Kidney epithelial cell (primary cell): ENCODE measurements around the gene TPO. TPM values are rescaled to one million over a fixed set of nuclear protein-coding genes. Genes with fewer than 3 reads are reported as not detected.
"Not testable (repeated sequence)": the region's sequence is repeated elsewhere in the genome, so short reads cannot be mapped to it uniquely, and the experiment has no call there.

Experiments
- DNase-seq: peaks from one replicate; pipeline ENCODE4 v3.0.0-alpha.2; 2010; ENCODE audit warnings: low read depth
- H3K27me3 ChIP-seq: 2 replicates; pipeline ENCODE4 v1.6.0; 2011; ENCODE audit warnings: low read length; ENCODE audit not compliant: control insufficient read depth, insufficient read depth
- H3K36me3 ChIP-seq: 2 replicates; pipeline ENCODE4 v1.5.1; 2011; ENCODE audit warnings: low read length; ENCODE audit not compliant: control insufficient read depth, insufficient read depth
- H3K4me3 ChIP-seq: 2 replicates; pipeline ENCODE4 v1.5.1; 2011; ENCODE audit warnings: low read depth, mild to moderate bottlenecking, control low read depth, low read length
- total RNA-seq: library from RNA; depleted of rRNA; stranded (reverse); fragments of >200 nt; gene quantifications from 2 replicates; pipeline ENCODE4 v1.2.3, GENCODE V29; 2015
- TF ChIP-seq, protein P1 (sequence below): IDR thresholded peaks from 2 replicates; pipeline ENCODE4 v1.5.1; 2011; ENCODE audit warnings: mild to moderate bottlenecking, moderate library complexity, low read length, control low read depth, inconsistent platforms; ENCODE audit not compliant: insufficient read depth, poor library complexity, severe bottlenecking

TPO gene
- total RNA-seq, 1 donor from 2014 or later, result not detected

DNA sequence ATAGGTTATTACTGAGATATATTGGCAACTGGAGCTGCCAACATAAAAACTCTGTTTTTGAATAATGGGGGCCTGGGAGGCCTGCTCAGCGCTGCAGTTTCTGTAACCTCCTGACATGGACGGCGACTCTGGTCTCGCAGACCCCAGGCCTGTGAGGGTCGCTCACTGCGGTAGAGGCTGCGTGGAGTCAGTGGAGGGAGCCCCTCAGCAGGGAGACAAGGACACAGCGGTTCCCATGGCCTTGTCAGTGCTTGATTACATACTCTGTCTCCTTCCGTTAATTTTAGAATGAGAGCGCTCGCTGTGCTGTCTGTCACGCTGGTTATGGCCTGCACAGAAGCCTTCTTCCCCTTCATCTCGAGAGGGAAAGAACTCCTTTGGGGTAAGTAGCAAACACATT, 858 bp downstream of the TPO start:
- DNase-seq, result no peak
- H3K36me3 ChIP-seq, result no peaks in the 10 kb centered on the region
- no peak overlapping the region for H3K4me3 ChIP-seq
- no peaks in the 10 kb centered on the region for H3K27me3 ChIP-seq
- TF ChIP-seq, protein P1, sequence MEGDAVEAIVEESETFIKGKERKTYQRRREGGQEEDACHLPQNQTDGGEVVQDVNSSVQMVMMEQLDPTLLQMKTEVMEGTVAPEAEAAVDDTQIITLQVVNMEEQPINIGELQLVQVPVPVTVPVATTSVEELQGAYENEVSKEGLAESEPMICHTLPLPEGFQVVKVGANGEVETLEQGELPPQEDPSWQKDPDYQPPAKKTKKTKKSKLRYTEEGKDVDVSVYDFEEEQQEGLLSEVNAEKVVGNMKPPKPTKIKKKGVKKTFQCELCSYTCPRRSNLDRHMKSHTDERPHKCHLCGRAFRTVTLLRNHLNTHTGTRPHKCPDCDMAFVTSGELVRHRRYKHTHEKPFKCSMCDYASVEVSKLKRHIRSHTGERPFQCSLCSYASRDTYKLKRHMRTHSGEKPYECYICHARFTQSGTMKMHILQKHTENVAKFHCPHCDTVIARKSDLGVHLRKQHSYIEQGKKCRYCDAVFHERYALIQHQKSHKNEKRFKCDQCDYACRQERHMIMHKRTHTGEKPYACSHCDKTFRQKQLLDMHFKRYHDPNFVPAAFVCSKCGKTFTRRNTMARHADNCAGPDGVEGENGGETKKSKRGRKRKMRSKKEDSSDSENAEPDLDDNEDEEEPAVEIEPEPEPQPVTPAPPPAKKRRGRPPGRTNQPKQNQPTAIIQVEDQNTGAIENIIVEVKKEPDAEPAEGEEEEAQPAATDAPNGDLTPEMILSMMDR, result no peak

DNA sequence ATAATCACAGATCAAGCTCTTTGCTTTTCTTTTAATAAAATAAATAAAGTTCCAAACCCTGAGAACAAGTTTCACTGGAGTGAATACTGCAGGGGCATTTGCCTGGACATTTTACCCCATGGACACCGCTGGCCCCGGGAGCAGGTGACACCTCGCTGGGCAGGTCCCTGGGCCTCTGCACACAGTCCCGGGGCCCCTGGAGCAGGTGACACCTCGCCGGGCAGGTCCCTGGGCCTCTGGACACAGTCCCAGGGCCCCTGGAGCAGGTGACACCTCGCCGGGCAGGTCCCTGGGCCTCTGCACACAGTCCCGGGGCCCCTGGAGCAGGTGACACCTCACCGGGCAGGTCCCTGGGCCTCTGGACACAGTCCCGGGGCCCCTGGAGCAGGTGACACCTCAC, 1.6 kb downstream of the TPO start:
- not testable (repeated sequence) for H3K27me3 ChIP-seq, DNase-seq, H3K4me3 ChIP-seq, H3K36me3 ChIP-seq

DNA sequence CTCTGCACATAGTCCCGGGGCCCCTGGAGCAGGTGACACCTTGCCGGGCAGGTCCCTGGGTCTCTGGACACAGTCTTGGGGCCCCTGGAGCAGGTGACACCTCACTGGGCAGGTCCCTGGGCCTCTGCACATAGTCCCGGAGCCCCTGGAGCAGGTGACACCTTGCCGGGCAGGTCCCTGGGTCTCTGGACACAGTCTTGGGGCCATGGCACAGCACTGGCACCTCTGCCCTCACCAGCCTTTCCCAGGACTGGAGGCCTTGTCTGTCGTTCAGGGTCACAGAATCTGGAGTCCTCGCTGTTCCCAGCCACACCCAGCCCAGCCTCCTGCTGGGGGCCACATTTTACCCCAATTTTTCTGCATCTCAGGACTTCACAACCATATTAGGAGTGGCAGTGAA, 2.2 kb downstream of the TPO start:
- no peaks in the 10 kb centered on the region for H3K27me3 ChIP-seq
- no peak for DNase-seq
- TF ChIP-seq, protein P1, result no peak

DNA sequence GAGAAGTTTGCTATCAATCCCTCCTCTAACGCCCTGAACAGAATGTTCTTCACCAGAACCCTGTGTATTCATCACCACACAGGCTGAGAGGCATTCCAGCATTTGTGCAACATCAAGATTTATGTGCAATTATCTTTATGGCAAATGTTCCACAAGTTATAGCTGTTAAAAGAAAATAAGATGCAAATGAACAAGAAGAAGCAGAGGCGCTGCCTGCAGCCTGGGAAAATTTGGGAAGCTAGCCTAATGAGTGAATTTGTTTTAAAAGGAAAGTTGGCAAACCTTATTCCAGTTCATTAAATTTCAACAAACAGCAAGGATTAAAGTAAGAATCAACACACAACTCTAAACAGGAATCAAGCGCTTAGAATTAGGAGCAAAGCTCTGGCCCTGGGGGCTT, 5.3 kb downstream of the TPO start:
- H3K27me3 ChIP-seq, result no peaks in the 10 kb centered on the region
- H3K4me3 ChIP-seq, result no peak overlapping the region

More for the DNA sequence above, 2.2 kb downstream of the TPO start:
- Histone ChIP-seq H3K4me3 (no peak overlapping the region), H3K36me3 (no peaks in the 10 kb centered on the region)

DNA sequence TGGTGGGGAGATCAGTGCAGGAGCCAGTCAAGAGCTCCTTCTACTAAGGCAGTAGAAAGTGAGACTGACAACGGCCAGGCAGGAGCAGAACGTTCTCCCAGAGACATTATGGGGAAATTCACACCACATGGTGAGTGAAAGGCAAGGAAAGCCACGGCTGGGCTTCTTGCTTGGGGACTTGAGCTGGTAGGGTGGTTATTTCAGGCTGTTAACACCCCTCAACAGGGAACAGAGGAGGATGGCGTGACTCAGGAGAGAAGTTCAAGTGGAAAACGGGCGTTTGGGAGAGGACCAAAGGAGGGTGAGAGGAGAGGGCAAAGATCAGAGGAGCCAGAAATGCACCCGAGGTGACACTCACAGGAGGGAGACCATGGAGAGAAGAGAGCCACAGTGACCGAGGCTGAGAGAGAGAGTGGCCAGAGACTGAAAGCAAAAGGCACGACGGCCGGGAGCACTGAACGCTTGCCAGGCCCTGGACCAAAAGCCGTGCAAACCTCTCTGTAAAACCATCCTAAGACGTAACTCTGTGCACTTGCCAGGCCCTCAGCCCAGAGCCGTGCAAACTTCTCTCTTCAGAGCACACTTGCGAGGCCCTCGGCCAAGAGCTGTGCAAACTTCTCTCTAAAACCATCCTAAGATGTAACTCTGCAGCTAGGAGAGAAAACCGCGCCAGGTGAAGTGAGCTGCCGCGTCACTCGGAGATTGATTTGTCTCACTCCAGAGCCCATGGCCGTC, 7.7 kb downstream of the TPO start:
- H3K4me3 ChIP-seq, result no peak overlapping the region
- TF ChIP-seq, protein P1, result no peak
- H3K27me3 ChIP-seq, result no peaks in the 10 kb centered on the region
- H3K36me3 ChIP-seq, result no peaks in the 10 kb centered on the region
- no peak for DNase-seq

More for the DNA sequence above, 5.3 kb downstream of the TPO start:
- TF ChIP-seq, protein P1, result no peak
- DNase-seq, result no peak
- H3K36me3 ChIP-seq, result no peaks in the 10 kb centered on the region

DNA sequence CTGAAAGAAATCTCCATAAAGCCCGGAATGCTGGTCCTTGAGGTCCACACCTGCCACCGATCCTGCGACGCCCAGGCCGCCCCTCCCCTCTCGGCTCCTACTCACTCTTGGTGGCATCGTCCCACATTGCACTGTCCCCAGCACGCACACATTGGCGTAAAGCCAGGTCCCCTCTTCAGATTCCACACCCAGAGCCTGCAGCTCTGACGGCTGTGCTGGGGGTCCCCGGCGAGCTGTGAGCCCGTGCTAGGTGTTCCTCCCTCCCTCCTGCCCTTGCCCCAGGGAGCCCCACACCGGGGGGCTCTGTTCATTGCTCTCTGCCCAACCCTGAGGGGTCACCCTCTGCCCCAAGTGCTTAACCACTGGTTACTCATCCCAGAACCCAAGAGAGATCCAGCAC, 8.5 kb downstream of the TPO start:
- TF ChIP-seq, protein P1, result no peak
- no peak for DNase-seq
- no peak overlapping the region for H3K4me3 ChIP-seq
- H3K27me3 ChIP-seq, result no peaks in the 10 kb centered on the region
- H3K36me3 ChIP-seq, result no peaks in the 10 kb centered on the region
